ENCODE data around the gene SCD5. TPM values are rescaled to one million over a fixed set of nuclear protein-coding genes. Genes with fewer than 3 reads are reported as not detected.

SCD5 gene
- total and polyA plus RNA-seq, 2 of the 4 experiments (the other 2 are of a cell fraction): 12.4 to 13.5 TPM

GRCh38 chr4:82811838-82812341, 13.3 kb upstream of the SCD5 start:
- no peaks in the 10 kb centered on the region for H3K9me3 ChIP-seq (ENCODE audit: control insufficient read depth, insufficient read depth, low read length)
- H3K4me3 ChIP-seq (ENCODE audit: insufficient read depth, low read depth, low read length): no peak overlapping the region
- in situ Hi-C loops (cut with MboI; ENCODE audit: low sequenced_read_pairs): no loop called here
- H4K5ac ChIP-seq (ENCODE audit: low read depth, low read length): no peak overlapping the region
- dilution Hi-C loops (cut with HindIII; ENCODE audit: low sequenced_read_pairs, unreplicated experiment): no loop called here
- no peak overlapping the region for H3K18ac ChIP-seq (ENCODE audit: low read depth, low read length)
- H2AK5ac ChIP-seq (ENCODE audit: low read depth, low read length): no peak overlapping the region
- H3K4me1 ChIP-seq (ENCODE audit: control insufficient read depth, insufficient read depth, low read length): peaks cover 2% of the 10 kb centered on the region; the same call in 1 of the 2 replicates
- no peak overlapping the region for H3K4me2 ChIP-seq (ENCODE audit: low read depth, low read length)
- TF ChIP-seq CEBPB (IDR thresholded peaks at IDR 0.05; ENCODE audit: low read depth, low read length): no peak
- no peak for TF ChIP-seq ELK1 (IDR thresholded peaks at IDR 0.05; ENCODE audit: borderline replicate concordance, low read depth, low read length)
- TF ChIP-seq FOS (IDR thresholded peaks at IDR 0.05; ENCODE audit: low read depth, low read length): no peak
- TF ChIP-seq BHLHE40 (IDR thresholded peaks at IDR 0.05; ENCODE audit: low read depth, low read length): no peak
- TF ChIP-seq USF2 (IDR thresholded peaks at IDR 0.05; ENCODE audit: low read depth, low read length): no peak
- no peak for TF ChIP-seq MXI1 (IDR thresholded peaks at IDR 0.05; ENCODE audit: borderline replicate concordance, low read depth, low read length)
- no peak for TF ChIP-seq POLR2A (IDR thresholded peaks at IDR 0.05; ENCODE audit: low read depth, low read length)
- no peaks in the 10 kb centered on the region; a peak in 2 of 4 replicates for H3K79me1 ChIP-seq (ENCODE audit: low read depth in 1 of 2, low read length in 2 of 2)
- H3K4ac ChIP-seq (ENCODE audit: low read depth, low read length): no peak overlapping the region
- peaks cover 6% of the 10 kb centered on the region; the same call in 1 of the 2 replicates for H4K20me1 ChIP-seq (ENCODE audit: insufficient read depth, low read length)
- no peak overlapping the region for H3K14ac ChIP-seq (replicated peaks; ENCODE audit: low read depth, low read length)
- no peak overlapping the region for H3K56ac ChIP-seq (ENCODE audit: extremely low read depth, insufficient read depth, low read length)
- no peak overlapping the region for H4K91ac ChIP-seq (ENCODE audit: insufficient read depth, low read depth, low read length)
- H4K8ac ChIP-seq (ENCODE audit: low read depth in 2 of 2, low read length in 2 of 2): no peak overlapping the region
- ATAC-seq (ENCODE audit: low read depth) (peak; percentile 48), DNase-seq (peak; percentile 41)
- H3K9ac ChIP-seq (ENCODE audit: low read depth, low read length): no peak overlapping the region
- no peak overlapping the region for H3K23ac ChIP-seq (ENCODE audit: low read depth, low read length)
- H3K9me1 ChIP-seq (ENCODE audit: insufficient read depth, low read length): peaks cover 9% of the 10 kb centered on the region; the same call in 1 of the 2 replicates
- H2AK9ac ChIP-seq (replicated peaks; ENCODE audit: low read depth, low read length, poor library complexity): no peak overlapping the region
- BruUV-seq (replicated peaks): no TSS peak
- H3K36me3 ChIP-seq (ENCODE audit: control insufficient read depth, insufficient read depth, low read length): peaks cover under 1% of the 10 kb centered on the region
- WGBS, 2 experiments (ENCODE audit: extremely low coverage in 2 of 2, insufficient read length in 1 of 2): no CpG with 5 or more reads among the region's 6 CpGs
- intact Hi-C loops (cut with micrococcal nuclease): no loop called here
- no peaks in the 10 kb centered on the region for H3K27me3 ChIP-seq (ENCODE audit: control insufficient read depth, insufficient read depth, low read length)
- POLR2A ChIA-PET (ENCODE audit: unreplicated experiment): no interaction called here
- no peak overlapping the region for H3K27ac ChIP-seq (ENCODE audit: insufficient read depth, low read length)
- CTCF ChIA-PET: no interaction called here
- no peak overlapping the region for H2BK15ac ChIP-seq (ENCODE audit: low read depth, low read length)
- H2BK120ac ChIP-seq (ENCODE audit: low read depth, low read length): no peak overlapping the region
- no peak overlapping the region for H2AFZ ChIP-seq (replicated peaks; ENCODE audit: low read length, poor library complexity)
- H2BK5ac ChIP-seq (ENCODE audit: low read depth, low read length, poor library complexity, severe bottlenecking): no peak overlapping the region
- H2BK20ac ChIP-seq (ENCODE audit: low read depth, low read length): no peak overlapping the region

All from IMR-90 (cell line).